Activated CD8-positive, alpha-beta memory T cell treated with anti-CD3 and anti-CD28 coated beads for 36 hours (primary cell): ENCODE measurements around the gene CHPF2. TPM values are rescaled to one million over a fixed set of nuclear protein-coding genes. Genes with fewer than 3 reads are reported as not detected.

Experiments
- CTCF ChIA-PET: fragments of 350-600 bp; sonication (Branson Sonifier 250); formaldehyde crosslinking; loops from one replicate; lab custom pipeline; 2021; ENCODE audit warnings: antibody characterized with exemption; lab: Charles Lee
- POLR2A ChIA-PET: fragments of 350-600 bp; sonication (Branson Sonifier 250); formaldehyde crosslinking; loops from one replicate; lab custom pipeline; 2021; ENCODE audit warnings: antibody characterized with exemption; lab: Charles Lee
- total RNA-seq, 2 experiments: library from RNA; stranded (reverse); gene quantifications; one replicate each; pipeline ENCODE4 v1.2.3, GENCODE V29; 2021

Gene CHPF2
- total RNA-seq, 2 experiments from 2014 or later: 34.4 to 35.0 TPM

DNA sequence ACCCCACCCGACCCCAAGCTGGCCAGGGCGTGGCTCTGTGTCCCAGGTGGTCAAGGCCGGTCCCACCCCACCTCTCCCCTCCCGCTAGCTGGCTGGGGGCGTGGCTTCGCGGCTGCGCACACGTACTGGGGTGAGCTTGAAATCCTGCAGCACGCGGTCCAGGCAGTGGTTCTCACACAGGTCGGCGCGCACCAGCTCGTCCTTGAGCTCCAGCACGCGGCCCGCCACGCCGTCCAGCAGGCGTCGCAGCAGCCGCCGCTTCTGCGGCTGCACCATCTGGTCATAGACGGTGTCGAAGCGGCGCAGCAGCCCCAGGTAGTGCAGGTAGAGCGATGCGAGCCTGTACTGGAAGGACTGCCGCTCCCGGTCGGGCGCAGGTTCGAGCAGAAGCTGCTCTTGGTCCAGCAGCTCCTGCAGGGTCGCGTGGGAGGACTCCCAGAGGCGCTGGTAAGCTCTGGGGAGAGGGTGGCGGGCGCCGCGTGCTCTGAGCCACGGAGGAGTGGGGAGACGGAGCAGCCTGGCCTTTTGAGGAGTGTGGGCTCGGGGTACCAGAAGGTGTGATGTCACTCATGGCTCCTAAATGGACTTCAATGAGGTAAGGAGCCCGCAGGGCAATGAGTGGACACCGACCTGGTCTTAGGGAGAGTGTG lies 27.8 kb upstream of the CHPF2 start:
- ChIA-PET POLR2A (no interaction called here), CTCF (interaction anchor here (0.6 to 1.2 kb wide), 2 partner anchors 81 to 811 kb away, joined by 3 read pairs; no protein-coding TSS in a partner anchor)

DNA sequence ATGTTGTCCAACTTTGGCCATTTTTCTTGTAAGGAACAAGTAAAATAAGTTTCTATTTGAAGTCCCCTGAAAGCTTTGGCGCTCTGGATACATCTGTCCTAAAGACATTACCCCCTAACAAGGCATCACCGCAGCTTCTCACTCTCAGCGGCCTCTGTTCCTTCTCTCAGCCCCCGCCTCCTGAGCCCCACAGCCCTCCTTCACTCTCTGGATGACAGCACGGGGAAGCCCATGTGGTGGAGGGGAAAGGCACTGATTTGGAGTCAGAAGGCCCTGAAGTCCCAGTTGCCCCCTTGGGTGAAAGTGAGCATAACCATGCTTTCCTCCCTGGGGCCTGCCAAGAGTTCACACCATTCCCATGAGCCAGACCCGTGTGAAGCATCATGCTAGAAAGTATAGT lies 26.6 kb upstream of the CHPF2 start:
- POLR2A ChIA-PET: no interaction called here
- CTCF ChIA-PET: interaction anchor here (1.2 kb wide), 1 partner anchor 82 kb away, joined by 3 read pairs; no protein-coding TSS in a partner anchor

DNA sequence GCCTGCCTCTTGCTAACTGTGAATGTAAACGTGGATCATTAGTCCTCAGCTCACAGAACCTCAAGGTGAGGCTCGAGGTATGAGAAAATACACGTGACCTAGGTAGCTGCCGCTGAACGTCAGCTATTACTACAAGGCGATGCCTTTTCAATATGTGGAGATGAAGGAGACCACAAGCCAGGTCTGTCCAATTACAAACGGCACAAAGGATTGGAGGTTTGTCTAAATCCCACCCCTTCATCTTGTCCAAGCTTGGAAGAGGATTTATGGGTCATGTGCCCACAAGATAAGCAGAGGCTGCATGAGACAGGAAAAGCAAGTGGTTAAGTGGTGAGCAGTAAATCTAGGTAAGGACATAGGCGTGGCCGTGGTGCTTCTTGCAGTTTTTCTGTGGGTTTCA lies 25.4 kb upstream of the CHPF2 start:
- CTCF ChIA-PET: no interaction called here

DNA sequence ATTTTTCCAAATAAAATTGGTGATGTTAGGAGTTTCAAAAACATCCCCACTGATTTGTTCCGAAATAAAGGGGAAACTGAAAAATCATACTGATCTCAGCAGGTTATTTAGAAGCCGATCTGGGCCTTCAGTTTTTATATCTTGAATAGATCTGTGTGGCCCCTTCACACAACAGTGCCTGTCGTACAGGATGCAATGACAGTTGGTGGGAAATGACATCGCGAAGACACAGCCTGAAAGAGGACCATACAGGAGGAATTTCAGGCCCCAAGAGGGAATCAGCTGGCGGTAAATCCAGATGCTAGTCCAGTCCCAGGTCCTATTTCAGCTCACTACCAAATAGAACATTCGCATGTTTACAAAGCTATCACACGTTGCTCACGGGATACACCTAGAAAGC lies 25.0 kb upstream of the CHPF2 start:
- ChIA-PET POLR2A (no interaction called here), CTCF (interaction anchor here (0.7 kb wide), 1 partner anchor 95 kb away, joined by 3 read pairs; no protein-coding TSS in a partner anchor)

More for the DNA sequence above, 25.4 kb upstream of the CHPF2 start:
- POLR2A ChIA-PET: no interaction called here

DNA sequence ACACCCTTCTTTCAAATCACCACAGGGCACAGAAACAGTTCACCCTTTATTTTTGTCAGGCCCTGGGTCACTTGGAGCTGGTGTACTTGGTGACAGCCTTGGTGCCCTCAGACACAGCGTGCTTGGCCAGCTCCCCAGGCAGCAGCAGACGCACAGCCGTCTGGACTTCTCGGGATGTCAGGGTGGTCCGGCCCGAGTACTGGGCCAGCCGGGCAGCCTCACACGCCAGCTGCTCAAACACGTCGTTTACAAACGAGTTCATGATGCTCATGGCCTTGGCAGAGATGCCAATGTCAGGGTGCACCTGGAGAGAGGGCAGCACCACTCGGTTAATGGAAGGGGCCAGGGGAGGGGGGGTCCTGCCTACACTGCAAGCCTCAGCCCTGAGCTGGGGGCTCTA lies 24.5 kb upstream of the CHPF2 start:
- ChIA-PET CTCF (interaction anchor here (0.7 kb wide), 1 partner anchor 96 kb away, joined by 3 read pairs; no protein-coding TSS in a partner anchor), POLR2A (no interaction called here)

DNA sequence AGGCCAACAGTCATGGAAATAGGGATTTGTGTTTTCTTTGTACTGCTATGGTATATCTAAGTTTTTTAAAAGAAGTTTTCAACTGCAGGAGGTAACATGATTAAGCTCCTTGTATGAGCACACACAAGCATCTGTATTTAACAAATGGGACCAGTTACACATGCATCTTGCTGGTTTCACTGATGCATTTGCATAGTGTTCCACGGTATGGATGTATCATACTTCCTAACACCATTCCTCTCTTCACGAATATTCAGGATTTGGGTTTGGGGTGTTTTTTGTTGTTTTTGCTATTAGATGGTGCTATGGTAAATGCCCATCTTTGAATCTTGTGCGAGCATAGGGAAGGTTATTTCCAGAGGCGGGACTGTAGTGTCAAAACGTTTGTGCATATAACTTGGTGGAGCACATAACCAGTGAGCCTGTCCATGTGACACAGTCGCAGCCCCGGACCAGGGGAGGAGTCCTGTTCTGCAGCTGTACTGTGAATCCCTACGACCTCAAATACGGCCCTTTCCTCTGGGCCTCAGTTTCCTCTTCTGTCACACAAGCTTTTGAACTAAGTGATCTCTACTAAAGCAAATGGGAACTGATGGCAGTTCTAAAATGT lies 23.9 kb upstream of the CHPF2 start:
- POLR2A ChIA-PET: no interaction called here
- CTCF ChIA-PET: interaction anchor here (0.7 kb wide), 1 partner anchor 96 kb away, joined by 3 read pairs; no protein-coding TSS in a partner anchor

DNA sequence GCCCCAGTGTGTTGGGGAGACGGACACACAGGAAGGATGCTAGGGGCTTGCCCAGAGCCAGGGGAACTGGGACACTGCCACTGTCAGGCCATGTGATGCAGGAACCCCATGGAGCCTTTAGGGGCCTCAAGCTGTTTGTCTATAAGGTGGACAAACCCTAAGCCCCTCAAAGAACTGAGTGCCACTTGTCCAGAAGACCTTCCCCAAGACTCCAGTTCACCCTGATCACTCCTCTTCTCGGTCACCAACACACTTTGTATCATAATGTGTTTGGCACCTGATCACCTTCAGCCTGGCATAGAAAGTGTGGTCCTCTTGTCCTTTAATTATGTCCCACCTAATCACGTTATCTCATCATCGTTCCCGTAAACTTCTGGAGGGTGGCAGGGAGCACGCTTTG lies 22.7 kb upstream of the CHPF2 start:
- POLR2A ChIA-PET: no interaction called here
- CTCF ChIA-PET: no interaction called here

DNA sequence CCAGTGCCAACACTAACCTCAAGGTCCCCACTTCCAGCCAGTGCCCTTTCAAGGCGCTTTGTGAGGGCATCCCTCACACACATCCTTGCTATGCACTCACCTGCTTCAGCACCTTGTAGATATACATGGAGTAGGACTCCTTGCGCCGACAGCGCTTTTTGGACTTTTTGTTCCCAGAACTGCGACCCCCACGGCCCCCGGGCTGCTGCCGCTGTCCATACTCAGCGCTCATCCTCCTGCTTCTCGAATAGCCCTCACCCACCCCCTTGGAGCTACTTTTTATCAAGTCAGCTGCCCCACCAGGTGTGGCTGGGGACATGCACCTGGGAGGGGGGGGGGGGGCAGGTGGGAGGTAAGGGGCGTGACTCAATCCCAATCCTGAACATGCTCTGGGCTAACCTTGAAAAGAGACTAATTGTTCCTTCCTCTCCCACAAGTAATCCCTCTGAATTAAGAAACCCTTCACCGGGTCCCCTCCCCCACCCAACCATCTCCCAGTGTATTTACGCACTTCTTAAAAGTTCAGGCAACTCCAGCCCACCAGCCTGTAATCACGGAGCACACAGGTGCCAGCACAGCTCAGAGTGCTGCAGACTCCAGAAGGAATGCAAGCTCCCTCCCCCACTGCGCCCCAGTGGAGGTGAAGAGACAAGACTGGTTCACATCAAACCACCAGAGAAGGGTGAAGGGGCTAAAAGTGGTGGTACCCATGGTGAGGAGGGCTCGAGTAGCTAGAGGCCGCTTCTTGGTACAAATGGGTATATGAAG lies 22.0 kb upstream of the CHPF2 start, which contains the start of gene H2BK1:
Gene H2BK1 (minus strand): TSS at position 402 of the 768 bp plus-strand sequence. CDS start 170 bp downstream, at position 232.
- CTCF ChIA-PET: no interaction called here
- POLR2A ChIA-PET: interaction anchor here (0.7 kb wide), 1 partner anchor 9 kb away, joined by 3 read pairs; no protein-coding TSS in a partner anchor

DNA sequence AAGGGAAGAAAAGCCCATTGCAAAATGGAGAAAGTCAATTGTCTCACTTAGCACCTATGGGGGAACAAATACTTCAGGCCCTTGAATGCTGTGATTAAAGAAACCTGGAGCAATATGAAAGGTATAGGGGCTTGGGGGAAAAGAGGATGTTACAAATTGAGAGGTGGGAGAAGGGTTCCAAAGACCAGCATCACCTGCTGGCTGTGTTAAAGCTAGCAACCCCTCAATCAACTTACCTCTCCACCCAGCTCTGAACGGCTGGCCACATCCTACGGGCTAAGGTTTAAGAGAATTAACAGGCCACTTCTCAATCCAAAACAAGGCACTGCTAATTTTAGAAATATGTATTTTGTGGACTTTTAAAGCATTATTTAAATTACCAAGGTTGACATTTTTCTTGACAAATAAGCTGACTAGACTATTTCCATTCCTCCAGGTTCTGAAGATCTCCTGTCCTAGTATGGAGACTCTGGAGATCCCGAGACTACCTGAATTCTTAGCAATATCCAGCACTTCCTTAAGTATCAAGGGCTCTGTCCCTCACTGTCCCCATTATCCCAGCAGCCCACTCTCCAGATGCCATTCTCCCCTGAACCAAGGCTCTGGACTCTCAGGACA lies 21.0 kb upstream of the CHPF2 start:
- CTCF ChIA-PET: interaction anchor here (0.6 kb wide), 1 partner anchor 9 kb away, joined by 3 read pairs; no protein-coding TSS in a partner anchor
- POLR2A ChIA-PET: no interaction called here

DNA sequence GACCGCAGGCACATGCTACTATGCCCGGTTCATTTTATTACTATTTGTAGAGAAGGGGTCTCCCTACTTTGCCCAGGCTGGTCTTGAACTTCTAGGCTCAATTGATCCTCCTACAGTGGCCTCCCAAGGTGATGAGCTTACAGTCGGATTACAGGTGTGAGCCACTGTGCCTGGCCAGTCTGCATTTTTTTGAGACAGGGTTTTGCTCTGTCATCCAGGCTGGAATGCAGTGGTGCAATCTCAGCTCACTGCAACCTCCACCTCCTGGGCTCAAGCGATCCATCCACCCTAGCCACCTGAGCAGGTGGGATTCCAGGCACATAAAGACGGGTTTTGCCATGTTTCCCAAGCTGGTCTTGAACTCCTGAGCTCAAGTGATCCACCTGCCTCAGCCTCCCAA lies 19.7 kb upstream of the CHPF2 start:
- ChIA-PET POLR2A (interaction anchor here (1.9 kb wide), 1 partner anchor 14 kb away, joined by 7 read pairs; the partner anchor contains the start of gene ABCF2), CTCF (no interaction called here)

DNA sequence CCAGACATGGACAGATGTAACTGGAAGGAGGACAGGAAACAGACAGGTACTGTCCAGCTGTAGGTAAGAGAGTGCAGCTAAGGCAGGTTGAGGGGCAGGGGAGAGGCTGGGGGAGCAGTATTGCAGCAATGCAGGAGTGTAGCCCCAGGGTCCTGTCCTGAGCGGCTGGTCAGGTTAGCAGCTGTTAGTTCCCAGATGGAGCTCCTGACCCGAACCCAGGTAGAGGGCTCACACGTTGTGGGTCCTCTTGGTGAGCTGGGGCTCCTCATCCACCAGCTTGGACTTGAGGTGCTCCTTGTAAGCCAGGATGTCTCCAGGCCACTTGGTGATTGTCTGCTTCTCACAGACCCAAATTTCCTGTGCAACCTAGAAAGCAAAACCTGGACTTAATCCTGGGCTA lies 18.5 kb upstream of the CHPF2 start:
- CTCF ChIA-PET: no interaction called here
- POLR2A ChIA-PET: interaction anchor here (1.9 kb wide), 1 partner anchor 13 kb away, joined by 7 read pairs; the partner anchor contains the start of gene ABCF2

DNA sequence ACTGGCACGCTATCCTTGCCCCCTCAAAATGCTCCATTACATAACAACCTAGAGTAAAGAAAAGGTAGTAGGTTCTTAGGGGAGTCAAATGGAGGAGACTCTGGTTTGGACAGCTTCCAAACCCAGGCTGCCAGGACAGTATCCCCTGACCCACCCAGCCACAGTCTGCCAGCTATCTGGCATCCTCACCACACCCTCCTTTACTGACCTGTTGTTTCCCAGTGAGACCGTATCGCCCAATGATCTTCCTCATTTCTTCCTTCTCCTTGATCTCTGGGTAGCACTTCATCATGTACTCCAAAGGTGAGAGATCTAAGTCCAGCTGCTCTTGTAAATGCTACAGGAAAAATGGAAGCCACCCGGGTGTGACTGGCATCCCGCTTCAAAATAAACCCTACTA lies 16.9 kb upstream of the CHPF2 start:
- CTCF ChIA-PET: no interaction called here
- POLR2A ChIA-PET: no interaction called here

DNA sequence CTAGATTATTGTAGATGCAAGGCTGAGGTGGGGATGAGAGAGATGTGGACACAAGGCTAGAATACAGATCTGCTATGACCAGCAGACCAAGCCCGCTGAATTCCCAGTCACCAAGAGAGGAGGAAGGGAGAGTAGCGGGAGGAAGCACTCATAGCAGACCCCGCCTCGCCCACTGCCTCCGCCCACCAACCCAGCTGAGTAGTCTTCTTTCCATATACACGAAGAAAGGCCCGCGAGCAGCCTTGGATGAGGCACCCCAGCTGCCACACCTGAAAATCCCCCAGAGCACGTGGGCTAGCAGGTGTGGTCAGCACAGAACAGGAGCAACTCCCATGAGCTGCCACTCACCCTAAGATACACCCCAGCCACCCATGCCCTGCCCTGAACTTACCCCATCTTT lies 14.1 kb upstream of the CHPF2 start:
- ChIA-PET POLR2A (no interaction called here), CTCF (interaction anchor here (0.9 kb wide), 1 partner anchor 94 kb away, joined by 4 read pairs; no protein-coding TSS in a partner anchor)

DNA sequence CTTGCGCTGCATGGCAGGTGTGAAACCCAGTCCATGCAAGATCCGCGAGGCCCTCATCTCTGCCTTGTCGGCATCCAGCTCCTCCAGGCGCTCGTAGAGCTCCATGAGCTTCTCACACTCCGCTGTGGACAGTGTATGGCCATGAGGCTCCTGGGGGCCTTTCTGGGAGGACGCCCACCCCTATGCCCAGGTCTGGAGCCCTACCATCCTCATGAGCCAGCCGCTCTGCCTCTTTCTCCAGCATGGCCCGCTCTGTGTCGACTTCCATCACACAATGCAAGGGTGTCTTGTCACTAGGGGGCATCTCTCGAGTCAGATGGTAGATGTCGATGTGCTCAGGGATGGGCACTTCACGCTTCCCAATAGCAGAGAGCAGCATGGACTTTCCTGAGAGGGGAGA lies 8.6 kb upstream of the CHPF2 start:
- ChIA-PET POLR2A (no interaction called here), CTCF (interaction anchor here (0.8 to 1.4 kb wide), 3 partner anchors 13 to 52 kb away, joined by 3 to 6 read pairs (median 3); no protein-coding TSS in a partner anchor)

DNA sequence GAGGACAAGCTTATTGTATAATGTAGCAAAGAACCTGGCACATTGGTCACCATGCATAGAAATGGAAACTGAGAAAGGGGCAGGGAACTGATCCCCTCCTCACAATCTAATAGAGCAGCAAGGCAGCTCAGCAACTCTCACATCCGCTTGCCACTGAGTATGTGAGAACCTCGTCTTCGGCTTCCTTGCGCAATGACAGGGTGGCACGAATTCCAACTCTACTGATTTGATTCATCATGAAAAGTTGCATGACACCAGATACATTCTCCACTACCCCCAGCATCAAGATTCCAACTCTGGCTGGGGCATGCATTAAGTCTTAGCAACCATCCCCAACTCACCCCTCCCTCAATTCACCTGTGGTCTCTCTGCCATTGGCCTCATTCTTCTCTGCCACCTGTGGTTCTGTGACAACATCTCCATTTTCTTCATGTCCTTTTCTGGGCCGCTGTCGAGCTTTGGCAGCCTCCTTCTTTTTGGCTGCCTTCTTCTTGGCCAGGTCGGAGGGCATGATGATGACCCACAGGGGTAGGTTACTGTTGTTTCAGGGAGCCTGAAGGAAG lies 6.3 kb upstream of the CHPF2 start:
- ChIA-PET POLR2A (interaction anchor here (0.9 kb wide), 1 partner anchor 187 kb away, joined by 3 read pairs; no protein-coding TSS in a partner anchor), CTCF (interaction anchor here (1.0 to 5.1 kb wide), 5 partner anchors 11 to 208 kb away, joined by 3 to 30 read pairs (median 3); no protein-coding TSS in a partner anchor)

DNA sequence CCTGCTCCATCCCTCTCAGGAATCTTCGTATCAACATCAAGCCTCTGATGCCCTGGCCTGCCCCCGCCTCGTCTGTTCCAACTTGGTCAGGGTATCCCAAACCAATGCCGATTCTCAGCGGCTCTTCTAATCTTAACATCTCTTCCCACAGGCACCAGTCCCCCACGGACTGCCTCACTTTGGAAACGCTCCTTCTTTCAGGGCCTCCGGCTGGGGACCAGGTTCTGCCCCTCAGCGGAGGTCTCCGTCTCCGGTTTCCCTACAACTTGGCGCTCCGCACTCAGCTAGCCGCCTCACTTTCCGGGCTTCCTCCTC lies 5.8 kb upstream of the CHPF2 start:
- CTCF ChIA-PET: interaction anchor here (1.0 to 5.1 kb wide), 8 partner anchors 17 to 208 kb away, joined by 3 to 30 read pairs (median 3); no protein-coding TSS in a partner anchor
- POLR2A ChIA-PET: interaction anchor here (0.8 to 1.6 kb wide), 5 partner anchors 13 to 218 kb away, joined by 3 to 7 read pairs (median 5); no protein-coding TSS in a partner anchor

DNA sequence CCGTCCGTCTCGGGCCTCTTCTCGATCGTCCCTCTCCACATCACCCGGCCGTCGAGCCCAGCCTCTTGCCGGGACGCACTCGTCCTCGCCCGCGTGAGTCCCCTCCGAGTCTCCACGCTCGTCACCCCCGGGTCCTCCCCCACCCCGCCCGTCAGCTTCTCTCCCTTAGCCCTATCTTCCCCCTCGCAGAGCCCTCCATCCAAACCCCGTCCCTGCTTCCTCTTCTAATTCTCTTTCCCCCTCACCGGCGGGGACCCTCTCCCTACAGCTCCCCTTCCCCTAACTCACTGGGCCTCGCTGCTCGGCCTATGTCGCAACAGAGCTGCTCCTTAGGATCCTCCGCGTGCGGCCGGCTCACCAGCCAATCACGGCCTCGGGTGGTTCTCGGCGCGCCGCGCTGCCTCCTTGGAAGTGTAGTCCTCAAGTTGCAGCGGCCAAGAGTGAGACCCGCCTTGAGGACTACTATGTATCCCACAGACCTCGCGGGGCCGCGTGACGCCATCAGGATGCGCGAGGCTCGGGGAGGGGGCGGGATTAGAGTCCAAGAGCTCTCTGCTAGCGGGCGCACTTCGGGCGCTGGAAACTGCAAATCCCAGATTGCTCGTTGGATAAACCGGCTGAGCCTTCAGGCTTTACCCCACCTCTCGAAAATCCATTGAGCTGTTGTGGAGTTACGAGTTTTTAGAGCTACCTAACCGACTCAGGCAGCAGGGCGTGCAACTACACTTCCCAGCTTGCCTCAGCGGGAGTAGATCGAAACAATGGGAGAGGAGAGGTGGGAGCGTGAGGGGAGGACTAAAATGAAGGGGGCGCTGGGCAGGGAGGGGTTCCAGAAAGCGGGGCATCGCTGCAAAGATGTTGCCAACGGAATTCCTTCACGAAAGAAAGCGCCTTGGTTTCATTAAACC lies 5.2 kb upstream of the CHPF2 start, which contains the start of gene ABCF2:
Gene ABCF2 (minus strand): TSS at position 331 of the 908 bp plus-strand sequence. CDS start 747 bp downstream, outside the sequence.
- CTCF ChIA-PET: interaction anchor here (0.9 to 5.1 kb wide), 10 partner anchors 16 to 209 kb away, joined by 3 to 30 read pairs (median 3); no protein-coding TSS in a partner anchor
- POLR2A ChIA-PET: interaction anchor here (0.6 to 1.6 kb wide), 8 partner anchors 13 to 221 kb away, joined by 3 to 7 read pairs (median 4); no protein-coding TSS in a partner anchor
